Measurements from ENCODE around the gene GNA15. TPM values are rescaled to one million over a fixed set of nuclear protein-coding genes. Genes with fewer than 3 reads are reported as not detected.
A peak's percentile ranks its signal among the peaks of the same experiment; 100 is the strongest.

Gene GNA15
- total RNA-seq, 1 experiment from 2014 or later, result 6.2 TPM

- CTCF ChIA-PET, result interaction anchor here (0.6 kb wide), 1 partner anchor 744 kb away, joined by 3 read pairs; no protein-coding TSS in a partner anchor
- no peak for DNase-seq (ENCODE audit: low read depth, low spot score)
- Histone ChIP-seq H3K4me1 (ENCODE audit: control insufficient read depth, insufficient read depth, low read length) (peaks cover 7% of the 10 kb centered on the region), H3K27ac (ENCODE audit: low read length) (no peak overlapping the region), H3K27me3 (ENCODE audit: control insufficient read depth, insufficient read depth, low read length) (no peaks in the 10 kb centered on the region), H3K9me3 (ENCODE audit: control insufficient read depth, insufficient read depth, low read depth, low read length) (no peaks in the 10 kb centered on the region), H3K36me3 (ENCODE audit: control insufficient read depth, insufficient read depth, low read length) (no peaks in the 10 kb centered on the region), H3K4me3 (ENCODE audit: low read depth in 2 of 2, low read length in 2 of 2) (peak overlapping the region in 1 of 2 experiments; percentile 49; a peak in 2 of 4 replicates)
- no TSS peak for BruUV-seq (replicated peaks)
- intact Hi-C loops (cut with micrococcal nuclease; ENCODE audit: unreplicated experiment) (no loop called here), in situ Hi-C loops (cut with HindIII; ENCODE audit: low pct_unique_long_range_greater_than_20kb, low sequenced_read_pairs) (no loop called here)
- TF ChIP-seq CTCF (IDR thresholded peaks at IDR 0.05) (no peak), REST (IDR thresholded peaks at IDR 0.05; ENCODE audit: insufficient read depth in 1 of 2, low read depth in 2 of 2, low read length in 1 of 2) (no peak), TCF7L2 (IDR thresholded peaks at IDR 0.05; ENCODE audit: low read depth, low read length) (no peak), POLR2AphosphoS5 (IDR thresholded peaks at IDR 0.05; ENCODE audit: low read depth, low read length) (no peak), SIN3A (IDR thresholded peaks at IDR 0.05; ENCODE audit: borderline replicate concordance, insufficient read depth, low read depth, low read length) (no peak)
- ATAC-seq, result no peak
- POLR2A ChIA-PET, result no interaction called here
Measured at GRCh38 chr19:3137119-3137518, 1.3 kb downstream of the GNA15 start.

GRCh38 chr19:3138268-3138667 lies 2.4 kb downstream of the GNA15 start:
- intact Hi-C loops (cut with micrococcal nuclease; ENCODE audit: unreplicated experiment), result no loop called here

More at GRCh38 chr19:3138268-3138667, 2.4 kb downstream of the GNA15 start:
- BruUV-seq (replicated peaks), result no TSS peak
- Histone ChIP-seq H3K27me3 (ENCODE audit: control insufficient read depth, insufficient read depth, low read length) (no peaks in the 10 kb centered on the region), H3K9me3 (ENCODE audit: control insufficient read depth, insufficient read depth, low read depth, low read length) (no peaks in the 10 kb centered on the region), H3K27ac (ENCODE audit: low read length) (no peak overlapping the region), H3K4me1 (ENCODE audit: control insufficient read depth, insufficient read depth, low read length) (peaks cover 6% of the 10 kb centered on the region), H3K36me3 (ENCODE audit: control insufficient read depth, insufficient read depth, low read length) (no peaks in the 10 kb centered on the region), H3K4me3 (ENCODE audit: low read depth in 2 of 2, low read length in 2 of 2) (no peak overlapping the region)
- ATAC-seq, result no peak
- CTCF ChIA-PET, result no interaction called here
- in situ Hi-C loops (cut with HindIII; ENCODE audit: low pct_unique_long_range_greater_than_20kb, low sequenced_read_pairs), result no loop called here
- no peak for DNase-seq (ENCODE audit: low read depth, low spot score)
- POLR2A ChIA-PET, result interaction anchor here (0.7 kb wide), 1 partner anchor 22 kb away, joined by 5 read pairs; no protein-coding TSS in a partner anchor
- TF ChIP-seq REST (IDR thresholded peaks at IDR 0.05; ENCODE audit: insufficient read depth in 1 of 2, low read depth in 2 of 2, low read length in 1 of 2) (no peak), POLR2AphosphoS5 (IDR thresholded peaks at IDR 0.05; ENCODE audit: low read depth, low read length) (no peak), SIN3A (IDR thresholded peaks at IDR 0.05; ENCODE audit: borderline replicate concordance, insufficient read depth, low read depth, low read length) (no peak), TCF7L2 (IDR thresholded peaks at IDR 0.05; ENCODE audit: low read depth, low read length) (no peak), CTCF (IDR thresholded peaks at IDR 0.05) (no peak)
